Activated naive CD4-positive, alpha-beta T cell treated with anti-CD3 and anti-CD28 coated beads, Interleukin-2, amount 50 U/mL, for 72 hours (primary cell): ENCODE data around the gene SLC44A4. TPM values are rescaled to one million over a fixed set of nuclear protein-coding genes. Genes with fewer than 3 reads are reported as not detected.

ENCODE experiments used
- ATAC-seq, 2 donors: fragments of 150-1000 bp; cut with Tn5 transposase; 2 replicates each; pipeline ENCODE4 v1.10.0; 2021; ENCODE audit warnings: mild to moderate bottlenecking in 2 of 2, moderate library complexity in 2 of 2
- DNase-seq, 2 donors: peaks; one replicate each; pipeline ENCODE4 v3.0.0; 2021 to 2022; ENCODE audit warnings: low spot score in 2 of 2
- H3K27ac Mint-ChIP-seq, 2 donors: one replicate each; pipeline ENCODE4 v1.8.0; 2022; ENCODE audit warnings: mild to moderate bottlenecking in 2 of 2, mixed read lengths in 2 of 2
- H3K36me3 Mint-ChIP-seq, 2 donors: one replicate each; pipeline ENCODE4 v1.8.0; 2022; ENCODE audit warnings: mixed read lengths in 2 of 2
- H3K9me3 Mint-ChIP-seq, 2 donors: one replicate each; pipeline ENCODE4 v1.8.0; 2022; ENCODE audit warnings: mixed read lengths in 2 of 2
- total RNA-seq, 2 donors: library from RNA; stranded (reverse); gene quantifications; one replicate each; pipeline ENCODE4 v1.2.3, GENCODE V29; 2022

Gene SLC44A4
- total RNA-seq, 2 donors from 2014 or later = 0.29 TPM; not detected in 1

GRCh38 chr6:31888276-31889258 is 9.8 kb upstream of the SLC44A4 start:
- Mint-ChIP-seq H3K9me3 (no peaks in the 10 kb centered on the region), H3K36me3 (peaks cover 5 to 8% of the 10 kb centered on the region in 2 donors), H3K27ac (peak overlapping the region in 1 of 2 donors; percentile 13)
- DNase-seq (peak in 1 of 2 donors; percentile 79), ATAC-seq (peak; percentile 50 to 60)

- no peak for DNase-seq
- peaks cover 5 to 6% of the 10 kb centered on the region in 2 donors for H3K36me3 Mint-ChIP-seq
- no peaks in the 10 kb centered on the region for H3K9me3 Mint-ChIP-seq
- no peak overlapping the region for H3K27ac Mint-ChIP-seq
- peak; percentile 32 to 43 for ATAC-seq
Observed at GRCh38 chr6:31887173-31888007, 8.6 kb upstream of the SLC44A4 start.

GRCh38 chr6:31886541-31886991 is 7.8 kb upstream of the SLC44A4 start:
- no peak overlapping the region for H3K27ac Mint-ChIP-seq
- H3K36me3 Mint-ChIP-seq = peaks cover under 1 to 6% of the 10 kb centered on the region in 2 donors
- ATAC-seq (no peak), DNase-seq (no peak)
- no peaks in the 10 kb centered on the region for H3K9me3 Mint-ChIP-seq

GRCh38 chr6:31884528-31885035 is 5.8 kb upstream of the SLC44A4 start:
- no peak for ATAC-seq
- H3K27ac Mint-ChIP-seq = no peak overlapping the region
- H3K36me3 Mint-ChIP-seq = peaks cover 9 to 13% of the 10 kb centered on the region in 2 donors
- H3K9me3 Mint-ChIP-seq = no peaks in the 10 kb centered on the region
- no peak for DNase-seq

- H3K36me3 Mint-ChIP-seq = peaks cover 9 to 13% of the 10 kb centered on the region in 2 donors
Observed at GRCh38 chr6:31883676-31884075, 4.9 kb upstream of the SLC44A4 start.

GRCh38 chr6:31882344-31882743 is 3.5 kb upstream of the SLC44A4 start:
- DNase-seq (no peak), ATAC-seq (no peak)
- H3K9me3 Mint-ChIP-seq = no peaks in the 10 kb centered on the region
- no peak overlapping the region for H3K27ac Mint-ChIP-seq
- peaks cover 9 to 13% of the 10 kb centered on the region in 2 donors for H3K36me3 Mint-ChIP-seq

More at GRCh38 chr6:31883676-31884075, 4.9 kb upstream of the SLC44A4 start:
- Mint-ChIP-seq H3K9me3 (no peaks in the 10 kb centered on the region), H3K27ac (no peak overlapping the region)
- DNase-seq (no peak), ATAC-seq (no peak)

- ATAC-seq (no peak), DNase-seq (no peak)
- H3K36me3 Mint-ChIP-seq = peaks cover 9 to 12% of the 10 kb centered on the region in 2 donors
- peak overlapping the region; percentile 12 to 90 for H3K27ac Mint-ChIP-seq
- no peaks in the 10 kb centered on the region for H3K9me3 Mint-ChIP-seq
Observed at GRCh38 chr6:31881136-31881859, 2.5 kb upstream of the SLC44A4 start.

GRCh38 chr6:31880616-31881015 is 1.8 kb upstream of the SLC44A4 start:
- no peak for DNase-seq
- no peak overlapping the region for H3K27ac Mint-ChIP-seq
- ATAC-seq = no peak
- peaks cover 8 to 9% of the 10 kb centered on the region in 2 donors for H3K36me3 Mint-ChIP-seq
- no peaks in the 10 kb centered on the region for H3K9me3 Mint-ChIP-seq

- no peak for ATAC-seq
- peaks cover 8 to 9% of the 10 kb centered on the region in 2 donors for H3K36me3 Mint-ChIP-seq
- H3K27ac Mint-ChIP-seq = no peak overlapping the region
- H3K9me3 Mint-ChIP-seq = no peaks in the 10 kb centered on the region
- no peak for DNase-seq
Observed at GRCh38 chr6:31879901-31880300, 1.1 kb upstream of the SLC44A4 start.

- Mint-ChIP-seq H3K36me3 (peaks cover 8 to 9% of the 10 kb centered on the region in 2 donors), H3K9me3 (no peaks in the 10 kb centered on the region)
- no peak for ATAC-seq
Observed at GRCh38 chr6:31879143-31879542, 346 bp upstream of the SLC44A4 start.

GRCh38 chr6:31878222-31878621 is 575 bp downstream of the SLC44A4 start:
- no peak for ATAC-seq
- DNase-seq = no peak
- Mint-ChIP-seq H3K27ac (peak overlapping the region in 1 of 2 donors; percentile 42), H3K36me3 (peaks cover 8 to 9% of the 10 kb centered on the region in 2 donors), H3K9me3 (no peaks in the 10 kb centered on the region)

More at GRCh38 chr6:31879143-31879542, 346 bp upstream of the SLC44A4 start:
- no peak overlapping the region for H3K27ac Mint-ChIP-seq
- no peak for DNase-seq

- no peak for ATAC-seq
- no peaks in the 10 kb centered on the region for H3K9me3 Mint-ChIP-seq
- H3K27ac Mint-ChIP-seq = peak overlapping the region; percentile 42 to 60
- H3K36me3 Mint-ChIP-seq = peaks cover 8 to 9% of the 10 kb centered on the region in 2 donors
- DNase-seq = no peak
Observed at GRCh38 chr6:31877651-31878161, 1.1 kb downstream of the SLC44A4 start.

- ATAC-seq (no peak), DNase-seq (no peak)
- Mint-ChIP-seq H3K9me3 (no peaks in the 10 kb centered on the region), H3K27ac (peak overlapping the region; percentile 42 to 60), H3K36me3 (peaks cover 8 to 9% of the 10 kb centered on the region in 2 donors)
Observed at GRCh38 chr6:31877125-31877650, 1.6 kb downstream of the SLC44A4 start.

- no peak overlapping the region for H3K27ac Mint-ChIP-seq
- no peak for DNase-seq
- H3K9me3 Mint-ChIP-seq = no peaks in the 10 kb centered on the region
- peaks cover 6 to 7% of the 10 kb centered on the region in 2 donors for H3K36me3 Mint-ChIP-seq
- no peak for ATAC-seq
Observed at GRCh38 chr6:31876357-31876756, 2.4 kb downstream of the SLC44A4 start.

GRCh38 chr6:31875877-31876276 is 2.9 kb downstream of the SLC44A4 start:
- ATAC-seq (no peak), DNase-seq (no peak)
- Mint-ChIP-seq H3K27ac (peak overlapping the region in 1 of 2 donors; percentile 21), H3K36me3 (peaks cover under 1 to 2% of the 10 kb centered on the region in 2 donors), H3K9me3 (no peaks in the 10 kb centered on the region)
